HCT116 (cell line): Measurements from ENCODE around the gene CLPTM1L. TPM values are rescaled to one million over a fixed set of nuclear protein-coding genes. Genes with fewer than 3 reads are reported as not detected.

Experiments used
- ATAC-seq: fragments of 200-7000 bp; cut with Tn5 transposase; 2 replicates; pipeline ENCODE4 v1.9.1; 2020; ENCODE audit warnings: mild to moderate bottlenecking, moderate library complexity
- BruUV-seq: library from RNA; stranded (reverse); fragments of 400-500 nt; replicated peaks from 2 replicates; lab custom pipeline; 2021; lab: Mats Ljungman, UMichigan
- CTCF ChIA-PET: fragments of 300-600 bp; sonication (Branson Sonifier 250); formaldehyde crosslinking; loops from one replicate; lab custom pipeline; 2021; ENCODE audit warnings: antibody characterized with exemption; lab: Charles Lee
- POLR2A ChIA-PET: fragments of 300-600, 350-600 bp; sonication (Branson Sonifier 250); formaldehyde crosslinking; loops from one replicate; lab custom pipeline; 2021; ENCODE audit warnings: antibody characterized with exemption; lab: Charles Lee
- RAD21 ChIA-PET, 2 experiments: fragments of 300-600 bp; sonication (Branson Sonifier 250); formaldehyde crosslinking; loops; one replicate each; lab custom pipeline; 2023; ENCODE audit warnings: low total read pairs in 2 of 2; ENCODE audit not compliant: uncharacterized antibody in 2 of 2, unreplicated experiment in 2 of 2, low non-redundant PET in 1 of 2; lab: Charles Lee
- DNase-seq: peaks from one replicate; pipeline ENCODE4 v3.0.0-alpha.2; 2010; ENCODE audit warnings: low read depth, low spot score
- H2AFZ ChIP-seq: fragments of 200-600 bp; shearing (Covaris generic), sonication (generic); 2 replicates; pipeline ENCODE4 v1.6.1; 2017; ENCODE audit warnings: low read depth, mixed run types, mixed read lengths, antibody characterized with exemption, low read length; ENCODE audit not compliant: poor library complexity, severe bottlenecking
- H3K27ac ChIP-seq: 2 replicates; pipeline ENCODE4 v1.5.1; 2012; ENCODE audit warnings: low read depth, low read length
- H3K27me3 ChIP-seq: fragments of 200-600 bp; sonication (generic); 2 replicates; pipeline ENCODE4 v1.6.1; 2016; ENCODE audit warnings: mixed run types, low read length, mixed read lengths; ENCODE audit not compliant: insufficient read depth
- H3K36me3 ChIP-seq, 2 experiments: fragments of 200-500 bp in 1 of 2; fragments of 200-600 bp in 1 of 2; sonication (Bioruptor generic) in 1 of 2; sonication (generic) in 1 of 2; 2 replicates each; pipeline versions ENCODE4 v1.5.1 to v1.6.1; 2014 to 2016; ENCODE audit warnings: low read length in 2 of 2, inconsistent platforms in 1 of 2, mixed read lengths in 1 of 2, mixed run types in 1 of 2; ENCODE audit not compliant: insufficient read depth in 2 of 2, control insufficient read depth in 1 of 2
- H3K4me1 ChIP-seq, 2 experiments: fragments of 200-600 bp in 1 of 2; sonication (generic) in 1 of 2; 2 replicates each; pipeline versions ENCODE4 v1.5.1 to v1.6.1; 2012 to 2017; ENCODE audit warnings: low read length in 2 of 2, inconsistent platforms in 1 of 2, mild to moderate bottlenecking in 1 of 2, mixed read lengths in 1 of 2, mixed run types in 1 of 2, moderate library complexity in 1 of 2; ENCODE audit not compliant: insufficient read depth in 2 of 2, control insufficient read depth in 1 of 2
- H3K4me2 ChIP-seq: fragments of 200-600 bp; sonication (generic); 2 replicates; pipeline ENCODE4 v1.6.1; 2017; ENCODE audit warnings: mixed run types, low read length, mixed read lengths
- H3K4me3 ChIP-seq, 2 experiments: fragments of 200-600 bp in 1 of 2; sonication (generic) in 1 of 2; replicated peaks in 1 of 2; 2 replicates each; pipeline ENCODE4 v1.5.1; 2011 to 2016; ENCODE audit warnings: low read length in 2 of 2, control low read depth in 1 of 2, low read depth in 1 of 2, mild to moderate bottlenecking in 1 of 2, mixed read lengths in 1 of 2, mixed run types in 1 of 2
- H3K79me2 ChIP-seq: fragments of 200-600 bp; sonication (generic); 2 replicates; pipeline ENCODE4 v1.6.1; 2017; ENCODE audit warnings: mild to moderate bottlenecking, mixed run types, low read length, moderate library complexity, mixed read lengths; ENCODE audit not compliant: insufficient read depth
- H3K9ac ChIP-seq: fragments of 200-600 bp; sonication (generic); 2 replicates; pipeline ENCODE4 v1.6.1; 2016; ENCODE audit warnings: low read length, mixed read lengths
- H3K9me2 ChIP-seq: fragments of 200-600 bp; sonication (generic), shearing (Covaris generic); 2 replicates; pipeline ENCODE4 v1.6.1; 2017; ENCODE audit warnings: mixed run types, mild to moderate bottlenecking, moderate library complexity; ENCODE audit not compliant: insufficient read depth
- H3K9me3 ChIP-seq, 2 experiments: fragments of 200-500 bp in 1 of 2; fragments of 200-600 bp in 1 of 2; sonication (Bioruptor generic) in 1 of 2; sonication (generic) in 1 of 2; 2 replicates each; pipeline ENCODE4 v1.6.1; 2014 to 2017; ENCODE audit warnings: low read length in 2 of 2, mixed read lengths in 2 of 2, inconsistent platforms in 1 of 2, low read depth in 1 of 2, mild to moderate bottlenecking in 1 of 2, mixed run types in 1 of 2, moderate library complexity in 1 of 2; ENCODE audit not compliant: control insufficient read depth in 1 of 2, insufficient read depth in 1 of 2
- H4K20me1 ChIP-seq: fragments of 200-600 bp; sonication (generic), shearing (Covaris generic); 2 replicates; pipeline ENCODE4 v1.6.1; 2017; ENCODE audit warnings: mixed run types, mild to moderate bottlenecking, moderate library complexity; ENCODE audit not compliant: insufficient read depth
- CBX3 ChIP-seq: IDR thresholded peaks from 2 replicates; pipeline ENCODE4 v1.6.1; 2012; ENCODE audit warnings: low read depth
- EZH2phosphoT487 ChIP-seq: fragments of 200-600 bp; IDR thresholded peaks from 2 replicates; pipeline ENCODE4 v1.6.1; 2018; ENCODE audit warnings: antibody characterized with exemption, borderline replicate concordance
- POLR2A ChIP-seq: IDR thresholded peaks from 2 replicates; pipeline ENCODE4 v1.7.0; 2011; ENCODE audit warnings: borderline replicate concordance; ENCODE audit not compliant: insufficient read depth, insufficient read length; ENCODE audit errors: extremely low read depth
- REST ChIP-seq: IDR thresholded peaks from 2 replicates; pipeline ENCODE4 v1.6.1; 2012; ENCODE audit warnings: low read depth
- SRF ChIP-seq: IDR thresholded peaks from 2 replicates; pipeline ENCODE4 v1.6.1; 2012; ENCODE audit warnings: low read depth
- TCF7L2 ChIP-seq: IDR thresholded peaks from 2 replicates; pipeline ENCODE4 v1.7.0; 2011; ENCODE audit warnings: borderline replicate concordance, inconsistent platforms; ENCODE audit not compliant: insufficient read depth, insufficient read length; ENCODE audit errors: extremely low read depth
- ZBTB33 ChIP-seq: IDR thresholded peaks from 2 replicates; pipeline ENCODE4 v1.6.1; 2011; ENCODE audit warnings: mild to moderate bottlenecking, low read length, moderate library complexity; ENCODE audit not compliant: insufficient replicate concordance; ENCODE audit errors: extremely low read depth
- ZFX ChIP-seq: fragments of 450-650 bp; IDR thresholded peaks from 2 replicates; pipeline ENCODE4 v1.6.1; 2017
- ZNF274 ChIP-seq: fragments of 200-500 bp; sonication (Bioruptor generic); IDR thresholded peaks from 2 replicates; pipeline ENCODE4 v1.6.1; 2014; ENCODE audit warnings: mild to moderate bottlenecking, low read depth, low read length, inconsistent platforms
- intact Hi-C: fragments of 100-400 bp; cut with micrococcal nuclease; formaldehyde crosslinking; loops from 2 replicates; pipeline ENCODE4 v1.10.0; 2022
- total RNA-seq: library from RNA; stranded (reverse); gene quantifications from one replicate; pipeline ENCODE4 v1.2.1, GENCODE V29; 2021; ENCODE audit not compliant: unreplicated experiment

Gene CLPTM1L
- total RNA-seq, 1 experiment from 2014 or later, result 98.4 TPM

GRCh38 chr5:1297243-1297642 lies 47.7 kb downstream of the CLPTM1L start:
- Histone ChIP-seq H3K79me2 (no peaks in the 10 kb centered on the region), H3K4me3 (no peak overlapping the region), H3K9me2 (no peaks in the 10 kb centered on the region), H3K27ac (no peak overlapping the region), H2AFZ (no peak overlapping the region)
- DNase-seq (no peak), ATAC-seq (no peak)
- CTCF ChIA-PET, result no interaction called here
- intact Hi-C loops, result no loop called here
- POLR2A ChIA-PET, result no interaction called here
- TF ChIP-seq EZH2phosphoT487 (no peak), POLR2A (no peak), TCF7L2 (no peak), ZNF274 (no peak), ZBTB33 (no peak), CBX3 (no peak), ZFX (no peak), REST (no peak), SRF (no peak)
- TF ChIP-seq, all 23 proteins: peak for 0
- RAD21 ChIA-PET, result no interaction called here
- Histone ChIP-seq H3K9me3 (no peaks in the 10 kb centered on the region), H3K9ac (no peak overlapping the region), H3K4me2 (no peak overlapping the region), H3K4me1 (peaks cover 0 to 9% of the 10 kb centered on the region in 2 experiments; a peak in 1 of 4 replicates), H4K20me1 (no peaks in the 10 kb centered on the region), H3K36me3 (no peaks in the 10 kb centered on the region), H3K27me3 (no peaks in the 10 kb centered on the region; the same call in 1 of the 2 replicates)
- no TSS peak for BruUV-seq
